Activated CD4-positive, alpha-beta T cell treated with anti-CD3 and anti-CD28 coated beads, Interleukin-2, Interleukin-4, amounts not matched to agents 100 ng/mL and 50 ng/mL, durations not matched to agents 16 hours and 8 hours (primary cell): Measurements from ENCODE around the gene EDEM1.
"Not testable (repeated sequence)": the region's sequence is repeated elsewhere in the genome, so short reads cannot be mapped to it uniquely, and the experiment has no call there.

Experiments used
- DNase-seq: peaks from one replicate; pipeline ENCODE4 v3.0.0-alpha.2; 2020; ENCODE audit warnings: low spot score

Gene EDEM1

DNA sequence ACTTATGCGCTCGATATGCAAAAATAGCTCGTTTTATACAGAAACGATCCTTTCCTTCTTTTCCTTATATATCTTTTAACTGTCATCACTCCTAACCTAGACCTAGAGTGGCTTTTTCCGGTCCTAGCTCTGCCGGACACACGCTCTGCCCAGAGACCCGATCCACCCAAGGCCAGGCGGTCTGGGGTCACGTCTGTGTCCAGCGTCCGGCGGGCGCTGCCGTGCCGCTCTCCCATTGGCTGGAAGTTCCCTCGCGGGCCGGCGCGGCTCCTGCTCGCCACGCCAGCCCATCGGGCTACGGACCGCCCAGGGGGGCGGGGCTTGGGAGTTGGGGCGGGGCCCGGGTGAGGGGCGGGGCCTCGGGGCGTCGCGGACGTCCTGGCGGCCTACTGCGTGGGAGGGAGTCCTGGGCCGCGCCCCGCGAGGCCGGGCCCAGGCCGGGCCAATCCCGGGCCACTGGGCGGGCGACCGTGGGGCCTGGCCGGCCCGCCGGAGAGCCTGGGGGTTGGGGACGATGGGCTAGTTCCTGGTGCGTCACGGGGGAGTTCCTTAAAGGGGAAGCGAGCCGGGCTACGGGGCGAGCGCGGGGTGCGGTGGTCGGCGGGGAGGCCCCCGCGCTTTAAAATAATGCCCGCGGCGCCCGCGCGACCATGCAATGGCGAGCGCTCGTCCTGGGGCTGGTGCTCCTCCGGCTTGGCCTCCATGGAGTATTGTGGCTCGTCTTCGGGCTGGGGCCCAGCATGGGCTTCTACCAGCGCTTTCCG, at the start of gene EDEM1:
Gene EDEM1, plus strand, starts transcription at position 552 of the 764 bp plus-strand sequence. Its CDS starts 99 bp downstream, at position 651.
- DNase-seq: peak; percentile 97

- no peak for DNase-seq
Observed at GRCh38 chr3:5138214-5138981, 49.1 kb upstream of the EDEM1 start.

GRCh38 chr3:5140230-5140621, 47.3 kb upstream of the EDEM1 start:
- no peak for DNase-seq

DNA sequence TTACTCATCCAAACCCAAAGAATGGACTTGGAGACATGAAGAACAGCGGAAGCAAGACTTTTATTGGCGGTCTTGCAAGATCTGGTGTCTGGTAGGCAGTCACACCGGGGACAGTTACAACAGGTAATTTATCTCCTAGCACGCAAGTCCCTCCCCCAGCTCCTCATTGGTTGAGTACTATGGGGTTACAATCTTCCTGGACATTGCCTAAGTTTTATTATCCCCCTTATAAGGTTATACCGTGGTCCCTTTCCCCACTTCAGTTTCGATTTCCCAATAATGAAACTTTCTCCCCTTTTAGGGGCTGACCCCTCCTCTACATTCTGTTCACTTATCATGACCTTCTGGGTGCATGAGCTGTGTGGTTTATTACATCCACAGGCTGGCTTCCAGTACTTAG, 46.7 kb upstream of the EDEM1 start:
- no peak for DNase-seq

DNA sequence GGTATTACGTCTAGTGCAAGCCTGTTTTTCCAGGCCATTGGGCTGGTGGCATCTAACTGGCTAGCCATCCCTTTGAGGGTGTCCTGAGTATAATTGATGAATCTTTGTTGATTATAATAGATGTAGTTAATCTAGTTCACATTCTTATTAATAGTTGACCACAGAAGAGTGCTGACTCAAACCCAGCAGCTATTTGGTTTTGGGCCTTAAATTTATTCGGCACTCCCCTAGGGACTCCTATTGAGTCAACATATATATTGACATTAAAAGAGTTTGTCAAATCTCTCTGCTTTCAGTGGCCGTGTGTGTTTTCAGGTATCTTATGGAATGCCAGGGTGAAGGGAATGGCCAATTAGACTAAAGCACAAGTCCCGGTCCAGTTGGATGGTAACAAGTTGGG, 45.7 kb upstream of the EDEM1 start:
- no peak for DNase-seq

DNA sequence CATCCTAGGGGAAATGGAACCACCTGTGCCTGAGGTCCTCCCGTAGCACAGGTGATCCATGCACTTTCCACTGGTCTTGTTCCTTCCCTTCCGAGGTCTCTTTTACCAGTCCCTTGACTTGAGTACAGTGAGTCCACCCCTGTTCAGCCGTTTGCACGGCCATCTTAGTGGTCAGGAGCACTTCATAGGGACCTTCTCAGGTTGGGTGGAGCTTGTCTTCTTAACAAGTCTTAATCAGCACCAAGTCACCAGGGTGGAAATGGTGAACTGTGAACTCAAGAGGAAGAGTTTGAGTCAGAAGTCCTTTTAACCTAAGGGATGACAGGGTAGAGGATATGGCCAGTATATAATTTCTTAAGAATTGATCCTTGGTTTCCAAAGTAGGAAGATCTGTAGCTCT, 44.0 kb upstream of the EDEM1 start:
- no peak for DNase-seq

- DNase-seq: no peak
Observed at GRCh38 chr3:5144316-5144994, 43.1 kb upstream of the EDEM1 start.

DNA sequence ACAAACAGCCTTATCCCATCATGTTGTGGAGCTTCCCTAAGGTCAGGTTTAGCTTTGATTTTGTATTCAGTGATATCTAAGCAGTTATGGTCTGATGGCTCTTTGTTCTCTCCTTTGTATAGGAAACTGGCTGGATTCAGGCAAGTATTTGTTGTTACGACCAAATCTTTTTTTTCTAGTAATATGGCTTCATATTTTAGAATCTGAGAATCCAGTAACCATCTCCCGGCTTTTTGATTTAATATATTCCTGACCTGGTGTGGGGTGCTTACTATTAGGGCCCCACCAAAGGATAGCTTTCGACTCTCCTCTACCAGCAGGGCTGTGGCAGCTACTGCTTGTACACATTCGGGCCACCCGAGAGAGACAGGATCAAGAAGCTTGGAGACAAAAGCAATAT, 42.4 kb upstream of the EDEM1 start:
- DNase-seq: no peak

- not testable (repeated sequence) for DNase-seq
Observed at GRCh38 chr3:5147152-5147551, 40.4 kb upstream of the EDEM1 start.

DNA sequence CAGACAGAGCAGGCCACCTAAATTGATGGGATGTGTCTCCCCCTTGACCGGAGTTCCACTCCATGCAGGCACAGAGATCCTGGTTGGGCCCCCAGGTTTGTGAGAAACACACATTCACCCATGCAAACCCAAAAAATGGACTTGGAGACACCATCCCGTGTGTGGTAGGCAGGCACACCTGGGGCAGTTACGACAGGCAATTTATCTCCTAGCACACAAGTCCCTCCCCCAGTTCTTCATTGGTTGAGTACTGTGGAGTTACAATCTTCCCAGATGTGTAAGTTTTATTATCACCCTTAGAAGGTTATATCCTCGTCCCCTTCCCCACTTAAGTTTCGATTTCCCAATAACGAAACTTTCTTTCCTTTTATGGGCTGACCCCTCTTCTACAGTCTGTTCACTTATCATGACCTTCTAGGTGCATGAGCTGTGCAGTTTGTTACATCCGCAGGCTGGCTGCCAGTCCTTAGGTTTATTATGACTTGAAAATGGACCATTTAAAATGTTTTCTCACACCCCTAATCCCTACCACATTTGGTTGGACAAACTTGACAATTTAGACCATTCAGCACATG, 38.1 kb upstream of the EDEM1 start:
- DNase-seq: no peak

DNA sequence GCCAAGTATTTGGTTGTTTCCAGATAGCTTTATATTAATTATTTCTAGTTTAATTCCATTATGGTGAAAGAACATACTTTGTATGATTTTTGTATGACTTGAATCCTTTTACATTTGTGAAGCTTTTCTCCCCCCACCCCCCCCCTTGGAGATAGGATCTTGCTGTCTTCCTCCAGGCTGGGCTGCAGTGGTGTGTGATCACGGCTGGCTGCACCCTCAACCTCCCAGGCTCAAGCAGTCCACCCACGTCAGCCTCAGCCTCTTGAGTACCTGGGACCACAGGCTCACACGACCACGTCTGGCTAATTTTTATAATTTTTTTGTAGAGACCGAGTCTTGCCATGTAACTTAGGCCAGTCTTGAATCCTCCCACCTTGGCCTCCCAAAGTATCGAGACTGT, 35.9 kb upstream of the EDEM1 start:
- DNase-seq: no peak

- no peak for DNase-seq
Observed at GRCh38 chr3:5153074-5153473, 34.4 kb upstream of the EDEM1 start.

- DNase-seq: no peak
Observed at GRCh38 chr3:5155241-5155640, 32.3 kb upstream of the EDEM1 start.

DNA sequence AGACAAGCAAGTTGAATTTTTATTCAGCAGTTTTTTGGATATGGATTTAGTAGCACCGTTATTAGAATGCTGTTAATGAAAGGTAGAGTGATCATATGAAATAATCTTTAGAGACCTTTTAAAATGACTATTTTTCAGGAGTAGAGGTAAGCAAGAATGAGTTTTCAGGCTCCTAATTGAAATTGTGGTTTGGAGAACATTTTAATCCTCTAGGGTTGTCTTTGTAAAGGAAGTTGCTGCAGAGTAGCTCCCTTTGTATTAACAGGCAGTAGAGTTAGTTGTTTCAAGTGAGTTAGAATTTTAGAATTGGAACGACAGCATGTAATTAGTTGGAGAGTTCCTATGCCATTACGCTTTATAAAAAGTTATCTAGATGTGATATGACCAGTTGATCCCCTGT, 27.2 kb upstream of the EDEM1 start:
- no peak for DNase-seq

DNA sequence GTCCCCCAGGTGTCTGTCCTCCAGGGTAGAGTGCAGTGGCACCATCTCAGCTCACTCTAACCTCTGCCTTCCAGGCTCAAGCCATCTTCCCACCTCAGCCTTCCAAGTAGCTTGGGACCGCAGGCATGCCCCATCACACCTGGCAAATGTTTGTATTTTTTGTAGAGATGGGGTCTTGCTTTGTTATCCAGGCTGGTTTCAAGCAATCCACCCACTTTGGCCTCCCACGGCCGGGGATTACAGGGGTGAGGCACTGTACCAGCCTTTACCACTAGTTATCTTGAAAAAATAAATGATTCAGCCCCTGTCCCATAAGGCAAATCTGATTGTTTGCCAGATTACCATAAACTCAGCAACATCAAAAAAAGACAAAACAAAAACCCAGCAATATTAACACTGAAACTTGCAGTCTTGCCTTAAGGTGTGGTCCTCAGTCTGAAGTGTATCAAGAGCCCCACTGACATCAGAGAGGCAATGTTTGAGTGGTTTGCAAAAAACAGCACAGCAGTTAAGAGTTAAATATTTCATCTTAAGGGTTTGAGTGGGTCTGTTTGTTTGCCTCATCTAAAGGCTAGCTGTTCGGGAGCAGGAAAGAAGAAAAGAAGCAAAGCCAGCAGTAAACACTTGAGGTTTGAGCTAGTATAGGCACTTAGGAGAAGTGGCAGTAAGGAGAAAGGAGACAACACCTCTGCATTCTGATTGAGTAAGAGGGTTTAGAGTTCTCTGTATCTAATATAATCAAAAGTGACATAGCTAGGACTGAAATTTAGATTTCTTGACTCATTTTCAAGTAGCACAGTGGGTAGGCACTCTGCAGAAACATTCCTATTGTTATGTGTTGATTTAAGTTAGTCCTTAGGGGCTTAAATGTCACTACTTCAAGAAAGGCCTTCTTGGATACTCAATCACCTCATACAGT, 26.3 kb upstream of the EDEM1 start:
- DNase-seq: peak; percentile 13

- DNase-seq: no peak
Observed at GRCh38 chr3:5162102-5162501, 25.4 kb upstream of the EDEM1 start.

DNA sequence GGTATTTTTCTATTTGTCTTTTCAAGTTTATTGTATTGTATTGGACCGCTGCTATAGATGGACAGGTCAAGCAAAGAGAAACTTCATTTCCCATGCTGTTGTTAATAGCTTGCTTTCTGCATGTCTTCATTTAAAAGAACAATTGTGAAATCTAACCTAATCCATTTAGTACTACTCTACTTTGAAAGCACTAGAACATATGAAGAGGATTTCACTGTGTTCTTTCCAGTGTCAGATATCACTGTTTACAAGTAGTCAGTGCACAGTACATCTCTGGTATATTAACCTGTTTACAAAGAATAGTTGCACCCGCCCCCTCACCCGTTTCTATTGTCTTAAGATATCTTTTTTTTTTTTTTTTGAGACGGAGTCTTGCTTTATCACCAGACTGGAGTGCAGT, 21.8 kb upstream of the EDEM1 start:
- DNase-seq: no peak

DNA sequence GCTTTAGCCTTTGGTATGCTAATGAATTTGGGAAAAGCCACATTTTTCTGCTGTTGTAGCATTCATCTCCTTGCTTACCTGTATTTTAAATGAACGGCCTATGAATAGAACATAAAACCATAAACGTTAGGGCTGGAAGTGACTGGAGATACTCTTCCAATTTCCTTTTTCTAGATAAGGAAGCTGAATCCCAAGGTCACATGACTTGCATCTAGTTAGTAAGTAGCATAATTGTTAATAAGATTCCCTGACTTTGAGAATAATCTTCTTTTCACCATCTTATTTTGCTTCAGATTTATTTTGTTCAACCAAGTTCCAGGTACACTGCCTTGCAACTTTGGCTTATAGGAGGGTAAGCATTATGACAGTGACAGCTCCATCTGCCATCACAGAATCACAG, 20.7 kb upstream of the EDEM1 start:
- no peak for DNase-seq

DNA sequence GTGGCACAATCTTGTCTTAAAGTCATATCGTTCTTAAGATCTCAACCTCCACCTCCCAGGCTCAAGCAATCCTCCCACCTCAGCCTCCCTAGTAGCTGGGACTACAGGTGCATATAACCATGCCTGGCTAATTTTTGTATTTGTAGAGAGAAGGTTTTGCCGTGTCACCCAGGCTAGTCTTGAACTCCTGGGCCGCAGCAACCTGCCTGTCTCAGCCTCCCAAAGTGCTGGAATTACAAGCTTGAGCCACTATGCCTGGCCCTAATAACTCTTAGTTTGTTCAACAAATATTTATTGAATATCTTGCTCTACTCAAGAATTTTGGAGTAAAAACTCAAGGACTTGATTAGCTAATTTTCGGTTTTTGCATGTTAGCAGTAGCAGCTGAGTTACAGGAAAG, 19.4 kb upstream of the EDEM1 start:
- DNase-seq: no peak

- no peak for DNase-seq
Observed at GRCh38 chr3:5169807-5170206, 17.7 kb upstream of the EDEM1 start.

- DNase-seq: no peak
Observed at GRCh38 chr3:5170975-5171374, 16.5 kb upstream of the EDEM1 start.

DNA sequence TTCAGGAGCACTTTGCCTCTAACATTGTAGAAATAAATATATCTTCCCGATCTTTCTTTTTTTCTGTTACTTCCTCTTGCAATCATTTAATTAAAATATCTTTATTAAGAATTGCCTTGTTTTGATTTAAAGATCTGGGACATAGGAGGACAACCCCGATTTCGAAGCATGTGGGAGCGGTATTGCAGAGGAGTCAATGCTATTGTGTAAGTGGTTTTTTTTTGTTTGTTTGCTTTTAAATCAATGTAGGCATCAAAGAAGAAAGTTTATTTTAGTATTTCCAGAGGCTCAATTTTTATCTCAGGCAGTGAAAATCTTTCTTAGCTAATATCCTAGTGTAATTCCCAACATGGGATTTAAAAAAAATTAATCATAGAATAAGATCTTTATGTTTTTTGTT, 15.5 kb upstream of the EDEM1 start:
- no peak for DNase-seq
